BJ (cell line): ENCODE measurements around the gene RNF214. TPM values are rescaled to one million over a fixed set of nuclear protein-coding genes. Genes with fewer than 3 reads are reported as not detected.
"Not testable (repeated sequence)": the region's sequence is repeated elsewhere in the genome, so short reads cannot be mapped to it uniquely, and the experiment has no call there.

Experiments
- CTCF ChIA-PET: fragments of 350-600 bp; formaldehyde crosslinking; extraction: SDS; loops from one replicate; lab custom pipeline; 2021; ENCODE audit warnings: antibody characterized with exemption, inconsistent platforms; lab: Yijun Ruan, JAX
- POLR2A ChIA-PET: fragments of 300-600 bp; sonication (Branson Sonifier 250); formaldehyde crosslinking; extraction: SDS; loops from one replicate; lab custom pipeline; 2021; ENCODE audit warnings: antibody characterized with exemption; lab: Charles Lee
- DNase-seq: peaks from one replicate; pipeline ENCODE4 v3.0.0-alpha.2; 2011; ENCODE audit warnings: low read depth
- H3K27me3 ChIP-seq: 2 replicates; pipeline ENCODE4 v1.6.0; 2011; ENCODE audit warnings: low read length; ENCODE audit not compliant: control insufficient read depth, insufficient read depth
- H3K36me3 ChIP-seq: 2 replicates; pipeline ENCODE4 v1.5.1; 2011; ENCODE audit warnings: low read length; ENCODE audit not compliant: control insufficient read depth, insufficient read depth
- H3K4me3 ChIP-seq: 2 replicates; pipeline ENCODE4 v1.5.1; 2011; ENCODE audit warnings: low read depth, mild to moderate bottlenecking, control low read depth, low read length
- CTCF ChIP-seq: IDR thresholded peaks from 2 replicates; pipeline ENCODE4 v1.5.1; 2011; ENCODE audit warnings: low read depth, mild to moderate bottlenecking, control low read depth, inconsistent platforms, low read length, moderate library complexity; ENCODE audit not compliant: insufficient read depth
- polyA plus RNA-seq: library from polyadenylated mRNA; depleted of rRNA; stranded (reverse); fragments of >200 nt; gene quantifications from 2 replicates; pipeline ENCODE4 v1.2.3, GENCODE V29; 2011

Gene RNF214
- polyA plus RNA-seq, 1 experiment = 17.1 TPM

GRCh38 chr11:117205211-117205818 is 27.2 kb upstream of the RNF214 start:
- TF ChIP-seq CTCF = no peak
- no peak overlapping the region for H3K4me3 ChIP-seq
- DNase-seq = no peak
- no peaks in the 10 kb centered on the region for H3K27me3 ChIP-seq
- peaks cover 29% of the 10 kb centered on the region for H3K36me3 ChIP-seq
- ChIA-PET CTCF (interaction anchor here (0.6 to 1.5 kb wide), 5 partner anchors 11 to 344 kb away, joined by 3 to 6 read pairs (median 3); no protein-coding TSS in a partner anchor), POLR2A (no interaction called here)

DNA sequence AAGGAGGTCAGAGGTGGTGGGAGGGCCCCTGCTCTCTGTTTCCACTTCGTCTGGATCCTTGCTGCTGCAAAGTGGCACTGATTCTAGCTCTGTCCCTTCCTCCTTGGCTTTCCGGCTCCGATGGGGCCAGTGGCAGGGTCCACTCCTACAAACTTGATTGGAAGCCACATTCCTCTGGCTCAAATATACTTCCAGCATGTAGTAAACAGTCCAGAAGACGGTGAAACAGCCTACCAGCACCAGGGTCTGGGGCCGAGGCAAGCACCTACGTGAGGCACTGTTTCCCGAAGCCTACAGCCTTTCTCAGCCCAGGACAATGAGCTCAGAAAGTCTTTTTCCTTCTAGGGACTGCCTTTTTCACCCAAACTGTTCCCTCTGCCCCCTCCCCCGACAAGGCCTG is 26.4 kb upstream of the RNF214 start:
- DNase-seq, H3K27me3 ChIP-seq, H3K4me3 ChIP-seq, POLR2A ChIA-PET: not testable (repeated sequence)
- peaks cover 27% of the 10 kb centered on the region for H3K36me3 ChIP-seq
- CTCF ChIA-PET = interaction anchor here (0.6 to 1.5 kb wide), 3 partner anchors 13 to 345 kb away, joined by 3 to 6 read pairs (median 4); no protein-coding TSS in a partner anchor

DNA sequence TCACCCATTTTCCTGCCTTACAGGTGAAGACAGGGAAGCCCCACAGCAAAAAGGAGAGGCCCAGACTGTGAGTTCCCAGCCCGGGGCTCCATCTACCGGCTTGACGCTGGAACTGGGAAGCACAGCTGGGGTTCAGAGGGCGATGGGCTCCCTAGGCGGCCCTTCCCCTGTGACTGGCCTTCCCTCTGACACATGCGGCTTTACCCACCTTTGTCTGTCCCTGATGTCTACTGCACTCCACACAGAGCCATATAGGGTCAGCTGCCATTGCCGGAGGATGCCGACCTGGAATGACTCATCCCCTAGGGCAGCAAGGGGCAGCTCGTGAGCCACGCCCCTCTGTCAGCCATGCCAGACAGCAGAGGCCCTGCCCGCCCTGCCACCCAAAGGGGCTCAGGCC is 25.6 kb upstream of the RNF214 start:
- H3K36me3 ChIP-seq = peaks cover 27% of the 10 kb centered on the region
- DNase-seq, POLR2A ChIA-PET, H3K4me3 ChIP-seq, CTCF ChIA-PET, H3K27me3 ChIP-seq: not testable (repeated sequence)

- H3K27me3 ChIP-seq, CTCF ChIA-PET, DNase-seq, POLR2A ChIA-PET, H3K4me3 ChIP-seq: not testable (repeated sequence)
- peaks cover 22% of the 10 kb centered on the region for H3K36me3 ChIP-seq
These were observed 25.0 kb upstream of the RNF214 start for GRCh38 chr11:117207481-117207880.

DNA sequence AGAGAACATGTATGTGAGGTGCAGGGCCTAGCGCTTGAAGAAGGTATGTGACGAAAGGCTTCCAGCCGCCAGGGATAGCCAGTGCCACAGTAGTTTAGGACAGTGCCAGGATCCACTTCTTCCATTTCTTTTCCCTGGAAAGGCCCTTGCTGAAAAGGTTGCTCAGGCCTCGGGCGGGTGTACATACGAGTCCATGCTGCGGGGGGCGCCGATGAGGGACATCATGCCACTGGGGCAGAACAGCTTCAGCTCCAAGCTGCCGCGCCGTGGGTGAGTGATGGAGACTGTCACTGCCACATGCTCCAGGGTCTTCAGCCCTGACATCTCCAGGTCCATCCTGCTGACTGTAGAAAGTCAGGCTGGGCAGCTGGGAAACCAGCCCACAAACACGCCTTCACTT is 23.8 kb upstream of the RNF214 start:
- H3K27me3 ChIP-seq, H3K4me3 ChIP-seq, CTCF ChIA-PET, DNase-seq, POLR2A ChIA-PET: not testable (repeated sequence)
- H3K36me3 ChIP-seq = peaks cover 15% of the 10 kb centered on the region

DNA sequence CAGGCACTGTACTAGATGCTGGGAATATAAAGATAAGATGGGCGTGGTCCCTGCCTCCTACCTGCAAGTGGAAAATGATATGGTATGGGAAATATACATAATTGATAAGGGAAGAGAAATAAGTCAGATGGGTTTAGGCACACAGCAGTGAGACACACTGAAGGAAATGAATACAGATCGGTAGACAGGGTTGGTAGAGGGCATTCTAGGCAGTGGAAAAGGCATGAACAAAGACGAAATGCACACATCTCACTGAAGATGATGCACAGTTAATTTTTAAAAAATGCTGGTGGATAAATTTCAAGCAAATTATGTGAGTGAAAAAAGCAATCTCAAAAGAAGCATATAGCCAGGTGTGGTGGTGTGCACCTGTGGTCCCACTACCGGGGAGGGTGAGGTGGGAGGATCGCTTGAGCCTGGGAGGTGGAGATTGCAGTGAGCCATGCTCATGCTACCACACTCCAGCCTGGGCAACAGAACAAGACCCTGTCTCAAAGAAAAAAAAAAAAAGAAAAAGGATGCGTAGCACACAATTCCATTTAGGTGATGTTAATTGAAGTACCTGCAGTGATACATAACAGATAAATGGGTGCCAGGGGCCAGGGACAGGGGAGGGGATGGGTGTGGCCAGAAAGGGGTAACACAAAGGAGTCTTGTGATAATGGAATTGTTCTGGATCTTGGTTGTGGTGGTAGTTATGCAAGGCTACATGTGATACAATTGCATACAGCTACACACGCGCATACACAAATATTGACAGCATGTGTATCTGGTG is 22.9 kb upstream of the RNF214 start:
- H3K4me3 ChIP-seq, H3K27me3 ChIP-seq, CTCF ChIA-PET, DNase-seq, POLR2A ChIA-PET: not testable (repeated sequence)
- peaks cover 11% of the 10 kb centered on the region for H3K36me3 ChIP-seq

DNA sequence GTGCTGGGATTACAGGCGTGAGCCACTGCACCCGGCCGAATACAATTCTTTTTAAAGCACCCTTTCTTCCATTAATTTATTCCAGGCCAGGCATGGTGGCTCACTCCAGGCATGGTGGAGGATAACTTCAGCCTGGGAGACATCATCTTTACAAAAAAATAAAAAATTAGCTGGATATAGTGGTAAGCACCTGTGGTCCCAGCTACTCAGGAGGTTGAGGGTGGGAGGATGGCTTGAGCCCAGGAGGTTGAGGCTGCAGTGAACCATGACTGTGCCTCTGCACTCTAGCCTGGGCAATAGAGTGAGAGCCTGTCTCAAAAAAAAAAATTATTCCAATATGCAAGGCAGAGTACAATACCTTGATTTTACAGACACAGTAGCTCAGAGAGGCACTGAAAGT is 21.9 kb upstream of the RNF214 start:
- Histone ChIP-seq H3K36me3 (peaks cover 9% of the 10 kb centered on the region), H3K4me3 (no peak overlapping the region), H3K27me3 (no peaks in the 10 kb centered on the region)
- ChIA-PET CTCF (interaction anchor here (0.7 to 2.0 kb wide), 4 partner anchors 9 to 65 kb away, joined by 4 to 11 read pairs (median 6); no protein-coding TSS in a partner anchor), POLR2A (interaction anchor here (0.8 kb wide), 1 partner anchor 31 kb away, joined by 4 read pairs; no protein-coding TSS in a partner anchor)
- TF ChIP-seq CTCF = no peak
- no peak for DNase-seq
